ENCODE results near the gene CALY.
A peak's percentile ranks its signal among the peaks of the same experiment; 100 is the strongest.
"Not testable (repeated sequence)": the region's sequence is repeated elsewhere in the genome, so short reads cannot be mapped to it uniquely, and the experiment has no call there.

CALY gene

DNA sequence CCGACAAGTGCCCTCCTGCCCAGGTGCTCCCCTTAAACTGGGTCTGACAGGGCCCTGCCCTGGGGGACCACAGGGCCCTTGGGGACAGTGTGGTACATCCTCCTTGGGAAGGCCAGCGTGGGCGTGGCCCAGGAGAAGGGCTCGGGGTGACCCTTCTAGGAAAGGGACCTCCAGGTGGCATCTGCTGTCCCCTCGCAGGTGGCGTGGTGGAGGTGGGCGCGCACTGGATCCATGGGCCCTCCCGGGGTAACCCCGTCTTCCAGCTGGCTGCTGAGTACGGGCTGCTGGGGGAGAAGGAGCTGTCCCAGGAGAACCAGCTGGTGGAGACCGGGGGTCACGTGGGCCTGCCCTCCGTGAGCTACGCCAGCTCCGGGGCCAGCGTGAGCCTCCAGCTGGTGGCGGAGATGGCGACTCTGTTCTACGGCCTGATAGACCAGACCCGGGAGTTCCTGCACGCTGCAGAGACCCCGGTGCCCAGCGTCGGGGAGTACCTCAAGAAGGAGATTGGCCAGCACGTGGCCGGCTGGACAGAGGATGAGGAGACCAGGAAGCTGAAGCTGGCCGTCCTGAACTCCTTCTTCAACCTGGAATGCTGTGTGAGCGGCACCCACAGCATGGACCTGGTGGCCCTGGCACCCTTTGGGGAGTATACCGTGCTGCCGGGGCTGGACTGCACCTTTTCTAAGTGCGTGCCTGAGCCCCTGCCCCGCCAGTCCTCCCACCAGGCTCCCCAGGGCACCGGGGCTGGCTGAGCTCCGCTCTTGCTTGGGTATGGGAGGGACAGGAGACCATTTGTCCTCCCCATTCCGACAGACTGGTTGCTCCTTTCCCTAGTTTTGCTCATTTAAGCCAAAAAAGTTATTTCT, 43.3 kb upstream of the CALY start:
- ChIA-PET CTCF (interaction anchor here (1.0 to 1.4 kb wide), 2 partner anchors 11 to 50 kb away, joined by 3 to 4 read pairs; no protein-coding TSS in a partner anchor), POLR2A (interaction anchor here (0.6 kb wide), 1 partner anchor 11 kb away, joined by 3 read pairs; no protein-coding TSS in a partner anchor)
- DNase-seq (ENCODE audit: extremely low spot score) = no peak
- TF ChIP-seq, protein P1, sequence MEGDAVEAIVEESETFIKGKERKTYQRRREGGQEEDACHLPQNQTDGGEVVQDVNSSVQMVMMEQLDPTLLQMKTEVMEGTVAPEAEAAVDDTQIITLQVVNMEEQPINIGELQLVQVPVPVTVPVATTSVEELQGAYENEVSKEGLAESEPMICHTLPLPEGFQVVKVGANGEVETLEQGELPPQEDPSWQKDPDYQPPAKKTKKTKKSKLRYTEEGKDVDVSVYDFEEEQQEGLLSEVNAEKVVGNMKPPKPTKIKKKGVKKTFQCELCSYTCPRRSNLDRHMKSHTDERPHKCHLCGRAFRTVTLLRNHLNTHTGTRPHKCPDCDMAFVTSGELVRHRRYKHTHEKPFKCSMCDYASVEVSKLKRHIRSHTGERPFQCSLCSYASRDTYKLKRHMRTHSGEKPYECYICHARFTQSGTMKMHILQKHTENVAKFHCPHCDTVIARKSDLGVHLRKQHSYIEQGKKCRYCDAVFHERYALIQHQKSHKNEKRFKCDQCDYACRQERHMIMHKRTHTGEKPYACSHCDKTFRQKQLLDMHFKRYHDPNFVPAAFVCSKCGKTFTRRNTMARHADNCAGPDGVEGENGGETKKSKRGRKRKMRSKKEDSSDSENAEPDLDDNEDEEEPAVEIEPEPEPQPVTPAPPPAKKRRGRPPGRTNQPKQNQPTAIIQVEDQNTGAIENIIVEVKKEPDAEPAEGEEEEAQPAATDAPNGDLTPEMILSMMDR (IDR thresholded peaks at IDR 0.05; ENCODE audit: control extremely low read depth, extremely low read depth, low read depth, missing control alignments) = no peak

DNA sequence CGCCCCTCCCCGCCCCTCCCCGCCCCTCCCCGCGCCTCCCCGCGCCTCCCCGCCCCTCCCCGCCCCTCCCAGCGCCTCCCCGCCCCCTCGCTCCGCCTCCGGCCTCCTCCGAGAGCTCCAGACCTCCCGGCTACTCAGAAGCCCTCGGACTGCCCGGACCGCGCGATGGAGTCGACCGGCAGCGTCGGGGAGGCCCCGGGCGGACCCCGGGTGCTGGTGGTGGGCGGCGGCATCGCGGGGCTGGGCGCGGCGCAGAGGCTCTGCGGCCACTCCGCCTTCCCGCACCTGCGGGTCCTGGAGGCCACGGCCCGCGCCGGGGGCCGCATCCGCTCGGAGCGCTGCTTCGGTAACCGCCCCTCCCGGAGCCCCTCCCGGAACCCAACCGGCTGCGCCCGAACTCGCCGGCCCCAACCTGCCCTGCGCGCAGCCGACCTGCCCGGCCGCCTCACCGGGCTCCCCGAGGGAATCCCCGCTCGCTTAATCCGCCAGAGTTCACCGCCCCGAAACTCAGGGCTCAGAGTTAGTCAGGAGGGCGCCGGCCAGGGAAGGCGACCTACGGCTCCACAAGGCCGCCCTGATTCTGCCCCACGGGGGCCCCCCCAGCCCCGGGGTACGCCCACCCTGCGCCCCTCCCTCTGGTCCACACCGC, 42.6 kb upstream of the CALY start, which contains the start of gene PAOX:
PAOX (plus strand) TSS at position 111 of the 649 bp plus-strand sequence; CDS start at position 166, 55 bp downstream.
- peak; percentile 84 for DNase-seq (ENCODE audit: extremely low spot score)
- TF ChIP-seq, protein P1 (IDR thresholded peaks at IDR 0.05; ENCODE audit: control extremely low read depth, extremely low read depth, low read depth, missing control alignments) = no peak
- ChIA-PET POLR2A (no interaction called here), CTCF (interaction anchor here (1.0 to 3.4 kb wide), 2 partner anchors 10 to 50 kb away, joined by 4 to 12 read pairs; no protein-coding TSS in a partner anchor)

DNA sequence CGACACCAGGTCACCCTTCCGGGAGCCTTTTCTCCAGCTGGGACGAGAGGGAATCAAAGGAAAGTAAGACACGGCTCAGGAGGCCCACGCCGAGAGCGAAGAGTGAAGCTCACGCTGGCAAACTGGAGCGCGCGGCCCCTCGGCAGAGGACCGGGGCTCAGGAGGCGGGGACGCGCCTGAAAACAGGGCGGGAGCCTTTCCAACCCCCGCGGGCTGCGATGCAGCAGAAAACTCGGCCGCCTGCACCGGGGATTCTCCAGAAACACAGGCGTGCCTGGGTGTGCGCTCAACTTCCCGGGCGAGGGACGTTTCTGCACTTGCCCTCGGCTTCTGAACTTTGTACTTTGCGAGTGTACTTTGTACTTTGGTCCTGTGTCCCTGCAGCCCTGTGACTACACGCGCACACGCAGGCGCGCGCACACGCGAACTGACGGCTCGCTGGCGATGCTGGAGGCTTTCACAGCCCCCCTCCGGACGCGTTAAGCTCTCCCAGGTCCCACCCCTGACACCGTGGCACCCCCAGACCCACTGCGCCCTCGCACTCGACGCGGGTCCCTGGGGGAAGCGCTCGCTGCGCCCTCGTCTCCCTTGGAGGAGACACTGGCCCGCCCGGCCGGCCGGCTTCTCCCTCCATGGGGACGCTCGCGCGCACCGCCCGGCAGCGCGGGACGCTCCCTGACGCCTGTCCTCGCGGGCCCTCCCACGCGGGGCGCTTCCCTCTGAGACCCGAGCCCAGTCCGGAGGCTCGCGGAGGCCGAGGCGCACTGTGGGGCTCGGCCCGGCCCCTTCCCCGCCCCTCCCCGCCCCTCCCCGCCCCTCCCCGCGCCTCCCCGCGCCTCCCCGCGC, 41.8 kb upstream of the CALY start:
- CTCF ChIA-PET = interaction anchor here (1.4 to 3.4 kb wide), 2 partner anchors 11 to 18 kb away, joined by 3 to 12 read pairs; no protein-coding TSS in a partner anchor
- POLR2A ChIA-PET = no interaction called here
- DNase-seq (ENCODE audit: extremely low spot score) = peak; percentile 70
- TF ChIP-seq, protein P1 (IDR thresholded peaks at IDR 0.05; ENCODE audit: control extremely low read depth, extremely low read depth, low read depth, missing control alignments) = no peak

DNA sequence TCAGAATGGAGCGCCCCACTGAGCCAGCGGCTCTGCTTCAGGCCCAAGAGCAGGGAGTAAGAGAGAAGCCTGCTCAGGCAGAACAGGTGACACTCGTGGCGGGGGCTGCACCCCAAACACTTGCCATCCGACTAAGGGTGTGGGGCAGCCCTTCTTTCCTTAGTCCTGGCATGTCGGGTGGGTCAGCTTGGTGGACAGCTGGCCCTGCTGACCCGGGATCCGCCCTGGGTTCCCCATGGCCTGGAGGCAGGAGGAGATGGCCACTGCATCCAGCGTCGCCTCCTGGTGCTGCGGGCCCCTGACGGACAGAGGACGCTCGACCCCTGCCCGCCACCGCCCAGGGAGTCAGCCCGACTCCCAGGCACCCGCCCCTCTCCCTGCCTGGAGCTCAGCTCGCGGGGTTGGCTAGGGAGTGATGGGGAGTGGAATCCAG, 41.1 kb upstream of the CALY start:
- DNase-seq (ENCODE audit: extremely low spot score) = no peak
- ChIA-PET POLR2A (no interaction called here), CTCF (interaction anchor here (1.0 to 3.4 kb wide), 4 partner anchors 12 to 48 kb away, joined by 3 to 12 read pairs (median 4); no protein-coding TSS in a partner anchor)
- TF ChIP-seq, protein P1 (IDR thresholded peaks at IDR 0.05; ENCODE audit: control extremely low read depth, extremely low read depth, low read depth, missing control alignments) = no peak

DNA sequence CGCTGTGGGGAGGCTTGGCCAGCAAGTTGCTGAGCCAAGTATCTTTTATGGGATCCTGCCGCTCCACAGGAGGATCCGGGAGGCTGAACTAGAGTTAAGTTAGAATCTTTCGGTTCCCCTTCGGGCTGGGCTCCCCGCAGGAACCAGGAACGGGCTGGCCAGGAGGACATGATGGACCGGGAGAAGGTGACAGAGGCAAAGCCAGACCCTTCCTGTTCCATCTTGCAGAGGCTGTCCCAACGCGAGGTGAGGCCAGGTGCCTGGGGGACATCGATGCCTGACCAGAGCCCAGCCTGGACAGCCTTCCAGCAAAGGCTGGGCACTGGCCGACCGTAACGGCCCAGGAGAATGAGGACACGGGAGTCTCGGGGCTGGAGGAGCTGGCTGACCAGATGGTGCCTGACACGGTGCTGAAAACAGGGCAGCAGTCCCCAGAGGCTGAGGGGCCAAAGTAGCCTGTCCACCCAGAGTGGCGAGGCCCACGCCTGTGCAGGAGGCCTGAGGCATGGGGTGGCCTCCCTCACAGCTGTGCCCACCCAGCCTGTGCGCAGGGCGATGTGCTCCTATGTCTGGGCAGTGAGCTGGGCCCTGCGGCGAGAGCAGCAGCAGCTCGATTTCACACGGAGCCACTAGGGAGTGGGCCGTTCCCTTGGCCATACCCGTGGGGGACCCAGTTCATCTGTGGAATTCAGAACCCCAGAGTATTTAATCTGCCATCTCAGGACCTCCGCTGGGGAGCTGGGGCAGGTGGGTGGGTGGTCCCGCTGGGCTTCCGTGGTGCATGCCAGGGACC, 40.5 kb upstream of the CALY start:
- POLR2A ChIA-PET = interaction anchor here (0.6 kb wide), 1 partner anchor 102 kb away, joined by 3 read pairs; no protein-coding TSS in a partner anchor
- TF ChIP-seq, protein P1 (IDR thresholded peaks at IDR 0.05; ENCODE audit: control extremely low read depth, extremely low read depth, low read depth, missing control alignments) = no peak
- DNase-seq (ENCODE audit: extremely low spot score) = no peak
- CTCF ChIA-PET = interaction anchor here (1.0 to 3.4 kb wide), 5 partner anchors 12 to 48 kb away, joined by 3 to 12 read pairs (median 3); partner anchors contain the start of gene PRAP1

DNA sequence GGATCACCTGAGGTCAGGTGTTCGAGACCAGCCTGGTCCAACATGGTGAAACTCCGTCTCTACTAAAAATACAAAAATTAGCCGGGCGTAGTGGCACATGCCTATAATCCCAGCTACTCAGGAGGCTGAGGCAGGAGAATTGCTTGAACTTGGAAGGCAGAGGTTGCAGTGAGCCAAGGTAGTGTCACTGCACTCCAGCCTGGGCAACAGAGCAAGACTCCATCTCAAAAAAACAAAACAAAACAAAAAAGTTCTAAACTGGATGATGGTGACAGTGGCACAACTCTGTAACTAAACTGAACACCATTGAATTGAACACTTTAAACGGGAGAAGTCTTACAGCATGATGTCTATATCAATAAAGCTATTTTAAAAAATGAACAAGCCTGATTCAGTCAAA, 39.5 kb upstream of the CALY start:
- POLR2A ChIA-PET; DNase-seq (ENCODE audit: extremely low spot score): not testable (repeated sequence)
- CTCF ChIA-PET = interaction anchor here (1.0 to 3.4 kb wide), 3 partner anchors 14 to 47 kb away, joined by 3 to 12 read pairs (median 5); partner anchors contain the start of gene PRAP1
